ELF-1 (cell line): ENCODE measurements around the gene BCAN.

Experiments
- DNase-seq: peaks from one replicate; pipeline ENCODE4 v3.0.0-alpha.2; 2016; ENCODE audit warnings: low read depth, low spot score

Gene BCAN

DNA sequence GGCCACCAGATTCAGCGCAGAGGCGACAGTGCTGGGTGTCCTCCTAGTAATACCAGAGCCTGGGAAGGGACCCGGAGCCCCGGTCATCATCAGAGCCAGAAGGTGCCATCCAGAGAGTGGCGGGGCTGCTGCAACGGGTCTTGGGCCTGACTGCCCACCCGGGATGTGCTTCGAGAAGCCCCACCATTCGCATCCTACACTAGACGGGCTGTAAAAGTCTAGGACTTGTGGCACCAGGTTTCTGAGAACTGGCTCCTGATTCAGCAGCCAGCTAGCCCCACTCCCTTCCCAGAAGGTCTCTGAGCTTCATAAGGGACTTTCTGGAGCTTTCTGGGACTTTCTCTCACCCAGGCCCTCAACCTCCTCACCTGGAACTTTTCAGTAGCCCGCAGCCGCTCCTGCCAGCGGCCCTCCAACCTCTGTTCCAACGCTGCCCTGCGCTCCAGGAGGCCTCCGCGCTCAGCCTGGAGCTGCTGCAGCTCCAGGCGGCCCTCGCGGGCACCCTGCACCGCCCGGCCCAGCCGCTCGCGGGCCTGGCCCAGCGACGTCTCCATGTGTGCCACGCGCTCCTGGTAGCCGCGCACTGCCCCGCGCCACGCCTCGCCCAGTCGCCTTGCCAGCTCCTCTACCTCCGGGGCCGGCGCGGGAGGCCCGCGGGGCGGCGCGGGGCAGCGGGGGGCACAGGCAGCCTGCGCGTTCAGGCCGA is 34.4 kb downstream of the BCAN start:
- DNase-seq: no peak

DNA sequence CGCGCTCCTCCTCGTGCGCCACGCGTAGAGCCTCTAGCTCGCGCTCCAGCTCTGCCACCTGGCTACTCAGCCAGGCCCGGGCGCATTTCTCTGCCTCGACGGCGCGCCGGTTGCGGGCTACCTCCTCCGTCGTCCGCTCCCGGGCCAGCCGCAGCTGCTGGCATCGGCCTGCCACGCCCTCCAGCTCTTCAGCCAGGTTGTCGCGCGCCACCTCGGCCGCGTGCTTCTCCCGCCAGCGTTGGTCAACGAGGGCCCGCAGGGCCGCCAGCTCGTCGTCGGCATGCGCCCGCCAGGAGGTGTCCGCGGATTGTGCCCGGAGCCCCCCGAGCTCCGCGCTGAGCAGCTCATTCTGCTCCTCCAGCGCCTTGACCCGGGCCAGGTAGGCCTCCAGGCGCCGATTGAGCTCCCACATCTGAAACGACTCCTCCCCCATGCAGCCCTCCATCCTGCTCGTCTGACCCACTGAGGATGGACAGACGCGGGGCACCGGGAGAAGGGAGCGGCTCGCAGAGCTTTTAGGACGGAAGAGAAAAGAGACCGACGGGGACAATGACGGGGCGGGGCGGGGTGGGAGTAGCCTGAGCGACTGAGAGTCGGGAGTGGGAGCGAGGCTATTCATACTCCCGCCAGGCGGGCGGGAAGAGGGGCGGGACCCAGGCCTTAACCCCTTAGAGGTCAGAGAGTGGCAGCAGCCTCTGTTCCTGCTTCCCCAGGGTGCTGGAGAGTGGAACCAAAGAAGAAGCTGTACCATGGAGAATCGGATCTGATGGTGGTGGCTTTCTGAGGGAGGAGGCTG is 35.1 kb downstream of the BCAN start, which contains the start of gene NES:
Gene NES, minus strand, starts transcription at position 588 of the 796 bp plus-strand sequence. Its CDS starts 143 bp downstream, at position 445.
- DNase-seq: peak; percentile 94

DNA sequence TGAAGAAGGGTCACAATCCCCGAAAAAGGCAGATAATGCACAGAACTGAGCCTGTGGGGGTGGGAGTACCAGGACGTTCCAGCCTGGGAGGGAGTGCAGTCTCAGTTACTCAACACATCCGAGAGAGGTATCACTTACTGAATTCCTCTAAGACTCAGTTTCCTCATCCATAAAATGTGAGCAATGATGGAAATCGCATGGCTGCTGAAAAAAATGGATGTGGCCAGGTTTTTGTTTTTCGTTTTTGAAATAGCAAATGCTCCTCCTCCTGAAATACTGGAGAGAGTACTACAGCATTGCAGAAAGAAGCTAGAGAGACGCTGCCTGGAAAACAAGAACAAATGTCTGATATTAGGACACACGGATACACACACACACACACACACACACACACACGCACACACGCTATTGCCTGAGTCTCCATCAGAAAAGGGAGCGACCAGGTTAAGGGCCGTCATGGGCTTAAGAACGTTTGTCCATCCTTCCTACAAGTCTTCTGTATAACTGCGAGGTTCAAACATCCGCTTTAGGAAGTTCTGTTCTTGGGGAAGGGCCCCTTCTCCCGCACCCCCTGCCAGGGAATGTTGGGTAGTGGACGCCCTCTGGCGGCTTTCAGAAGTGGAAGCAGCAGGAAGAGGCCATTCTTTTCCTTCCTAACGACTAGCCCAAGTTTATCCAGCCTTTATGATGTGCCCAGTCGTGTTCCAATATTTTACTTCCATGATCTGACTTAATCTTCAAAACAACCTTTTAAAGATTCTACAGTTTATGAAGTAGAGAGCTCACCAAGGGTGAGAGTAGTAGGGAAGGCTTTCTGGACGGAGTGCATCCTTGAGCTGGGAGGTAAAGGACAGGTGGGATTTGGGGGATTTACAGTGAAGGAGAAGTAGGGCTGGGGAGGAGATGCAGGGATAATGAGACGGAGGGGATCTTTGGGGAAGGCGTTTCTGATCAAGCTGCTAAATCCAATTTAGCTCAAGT is 36.0 kb downstream of the BCAN start:
- peak; percentile 81 for DNase-seq

DNA sequence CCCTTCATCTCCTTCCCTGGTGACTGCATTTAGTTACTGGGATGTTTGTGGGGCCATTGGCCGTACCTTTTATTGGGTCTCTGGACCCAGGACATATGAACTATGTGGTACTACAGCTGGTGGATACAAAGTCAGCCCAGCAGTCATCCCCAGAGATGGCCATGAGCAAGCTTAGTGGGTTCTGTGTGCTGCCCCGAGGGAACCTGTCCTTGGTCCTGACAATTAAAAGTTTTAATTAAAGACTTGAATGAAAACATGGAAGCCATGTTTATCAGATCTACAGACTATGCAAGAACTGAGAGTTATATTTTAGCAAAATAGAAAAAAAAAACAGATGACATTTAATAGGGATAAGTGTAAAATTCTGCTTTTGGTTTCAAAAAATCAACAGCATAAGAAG is 38.1 kb downstream of the BCAN start:
- no peak for DNase-seq

GRCh38 chr1:156681196-156681960 is 39.5 kb downstream of the BCAN start:
- no peak for DNase-seq

DNA sequence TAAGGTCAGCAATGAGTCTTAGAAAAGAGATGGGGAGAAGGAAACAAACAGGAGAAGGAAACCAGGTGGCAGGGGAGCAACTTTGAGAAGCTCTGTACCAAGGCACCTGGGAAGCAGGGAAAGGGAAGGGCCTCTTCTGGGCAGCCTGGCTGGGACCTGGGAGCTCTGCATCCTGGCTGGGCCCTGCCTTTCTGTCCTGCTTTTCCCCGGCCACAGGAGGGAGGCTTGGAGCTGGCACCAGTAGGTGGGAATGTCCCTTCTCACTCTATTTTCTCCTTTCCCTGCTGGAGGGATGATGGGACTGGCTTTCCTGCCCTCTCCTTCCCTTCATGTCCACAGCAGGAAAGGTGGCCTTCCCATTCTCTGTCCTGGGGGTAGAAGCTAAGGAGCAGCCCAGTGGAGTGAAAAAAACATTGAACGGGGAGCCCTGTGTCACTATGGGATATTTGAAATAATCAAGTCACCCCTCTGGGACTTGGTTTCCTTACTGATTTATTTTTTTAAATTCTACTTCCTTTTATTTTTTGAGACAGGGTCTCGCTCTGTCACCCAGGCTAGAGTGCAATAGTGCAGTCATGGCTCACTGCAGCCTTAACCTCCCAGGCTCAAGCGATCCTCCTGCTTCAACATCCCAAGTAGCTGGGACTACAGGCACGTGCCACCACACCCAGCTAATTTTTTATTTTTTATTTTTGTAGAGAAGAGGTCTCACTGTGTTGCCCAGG is 40.4 kb downstream of the BCAN start:
- peak; percentile 69 for DNase-seq

DNA sequence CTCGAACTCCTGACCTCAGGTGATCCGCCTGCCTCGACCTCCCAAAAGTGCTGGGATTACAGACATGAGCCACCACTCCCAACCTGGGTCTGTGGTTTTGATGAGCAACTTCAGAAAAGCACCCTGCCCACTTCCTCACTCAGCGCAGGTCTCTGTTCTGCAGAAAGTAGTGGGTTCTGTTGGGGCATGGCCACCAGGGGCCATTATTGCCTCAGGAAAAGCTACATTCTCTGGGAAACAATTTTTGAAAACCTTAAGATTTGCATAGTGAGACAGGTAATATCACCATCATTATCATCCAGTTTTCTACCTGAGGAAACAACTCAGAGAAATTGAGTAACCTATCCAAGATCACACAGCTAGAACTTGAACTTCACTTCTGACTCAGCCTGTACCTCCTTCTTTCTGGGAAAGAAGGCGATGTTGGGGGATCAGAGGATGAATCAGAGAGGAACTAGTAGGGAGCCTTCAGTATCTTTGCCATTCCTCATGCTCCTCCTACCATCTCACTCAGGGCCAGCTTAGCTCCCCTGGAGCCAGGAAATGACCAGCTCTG is 42.4 kb downstream of the BCAN start:
- no peak for DNase-seq

- DNase-seq: peak; percentile 97
Measured at GRCh38 chr1:156689035-156689952, 47.4 kb downstream of the BCAN start.

DNA sequence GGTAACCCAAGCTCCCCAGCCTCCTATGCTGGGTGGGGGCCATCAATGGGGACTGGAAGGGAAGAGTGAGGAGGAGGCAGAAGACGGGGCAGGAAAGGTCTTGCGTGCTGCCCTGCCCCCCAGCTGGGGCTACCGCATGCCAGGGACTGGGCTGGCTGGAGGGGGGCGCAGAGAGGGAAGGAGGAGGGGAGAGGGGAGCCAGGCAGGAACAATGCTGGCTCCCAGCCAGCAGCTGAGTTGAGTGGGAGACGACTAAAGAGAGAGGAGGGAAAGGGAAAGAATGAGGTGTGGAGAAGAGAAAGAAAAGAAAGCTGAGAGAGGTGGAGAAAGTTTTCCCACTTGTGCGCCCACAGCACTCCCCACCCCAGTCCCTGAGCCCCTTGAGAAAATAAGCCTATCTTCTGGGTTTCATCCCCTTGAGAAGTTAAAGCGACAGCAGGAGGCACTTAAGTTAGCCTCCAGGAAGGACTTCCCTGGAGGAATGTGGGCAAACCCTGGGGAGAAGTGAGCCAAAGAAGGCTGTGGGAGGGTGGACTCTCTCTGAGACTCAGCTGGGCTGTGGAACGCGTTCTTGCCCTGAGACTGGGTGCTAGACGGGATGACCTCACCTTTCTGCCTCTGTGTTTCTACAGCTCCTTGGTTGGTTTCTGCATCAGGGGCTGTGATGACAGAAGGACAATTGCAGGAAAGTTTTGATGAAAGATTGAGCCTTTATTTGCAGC is 48.2 kb downstream of the BCAN start:
- peak; percentile 45 for DNase-seq

- DNase-seq: no peak
Measured at GRCh38 chr1:156690675-156691036, 48.7 kb downstream of the BCAN start.

DNA sequence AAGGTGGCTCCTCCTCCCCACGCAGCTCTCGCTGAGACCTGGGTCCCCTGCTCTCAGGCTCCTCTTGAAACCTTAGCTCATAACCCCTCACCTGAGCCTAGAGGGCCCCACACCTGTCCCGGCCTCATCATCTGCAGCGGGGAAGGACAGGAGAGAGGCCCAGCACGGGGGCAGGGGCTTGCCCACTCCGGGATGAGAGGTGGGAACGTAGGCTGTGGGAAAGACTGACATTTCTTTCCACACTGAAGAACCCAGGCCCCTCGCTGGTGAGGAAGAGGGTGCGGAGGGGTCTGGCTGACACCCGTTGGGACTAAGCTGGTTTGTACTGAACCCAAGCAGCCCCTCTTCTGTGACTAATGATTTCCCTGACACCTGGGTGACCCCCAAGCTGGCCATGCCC is 49.3 kb downstream of the BCAN start:
- DNase-seq: peak; percentile 12

DNA sequence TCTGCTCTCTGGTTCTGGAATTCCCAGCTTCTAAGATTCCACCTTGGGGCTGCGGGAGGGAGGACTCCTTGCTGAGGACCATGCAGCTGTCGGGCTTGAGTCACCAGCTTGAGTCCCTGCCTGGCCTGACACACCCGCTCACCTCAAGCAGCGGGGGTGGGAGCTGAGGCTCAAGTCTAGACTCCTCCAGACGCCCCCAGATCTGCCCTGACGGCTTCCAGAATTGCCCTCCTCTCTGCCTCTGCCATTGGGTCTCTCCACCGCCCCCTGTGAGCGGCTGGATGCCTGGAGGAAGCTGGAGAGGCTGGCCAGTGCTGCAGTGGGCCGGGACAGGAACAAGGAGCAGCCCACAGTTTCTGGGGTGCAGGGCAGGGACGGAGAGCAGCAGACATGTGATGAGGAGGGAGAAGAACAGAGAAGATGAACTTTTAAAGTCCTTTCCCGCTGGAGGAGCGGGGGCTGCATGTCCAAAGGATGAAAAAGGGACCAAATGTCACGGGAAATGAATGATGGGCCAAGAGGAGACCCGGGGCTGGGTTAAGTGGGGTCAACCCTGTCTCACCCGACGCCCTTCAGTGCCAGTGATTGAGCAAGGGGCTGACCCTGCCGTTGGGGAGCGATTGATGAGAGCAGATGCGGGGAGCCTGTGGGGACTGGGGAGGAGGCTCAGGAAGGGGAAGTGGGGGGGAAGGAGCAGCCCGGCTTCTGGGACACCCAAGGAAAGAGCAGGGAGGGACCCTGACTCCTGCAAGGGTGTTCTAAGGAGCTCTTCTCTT is 49.9 kb downstream of the BCAN start:
- DNase-seq: peak; percentile 67

- no peak for DNase-seq
Measured at GRCh38 chr1:156692441-156692924, 50.6 kb downstream of the BCAN start.

DNA sequence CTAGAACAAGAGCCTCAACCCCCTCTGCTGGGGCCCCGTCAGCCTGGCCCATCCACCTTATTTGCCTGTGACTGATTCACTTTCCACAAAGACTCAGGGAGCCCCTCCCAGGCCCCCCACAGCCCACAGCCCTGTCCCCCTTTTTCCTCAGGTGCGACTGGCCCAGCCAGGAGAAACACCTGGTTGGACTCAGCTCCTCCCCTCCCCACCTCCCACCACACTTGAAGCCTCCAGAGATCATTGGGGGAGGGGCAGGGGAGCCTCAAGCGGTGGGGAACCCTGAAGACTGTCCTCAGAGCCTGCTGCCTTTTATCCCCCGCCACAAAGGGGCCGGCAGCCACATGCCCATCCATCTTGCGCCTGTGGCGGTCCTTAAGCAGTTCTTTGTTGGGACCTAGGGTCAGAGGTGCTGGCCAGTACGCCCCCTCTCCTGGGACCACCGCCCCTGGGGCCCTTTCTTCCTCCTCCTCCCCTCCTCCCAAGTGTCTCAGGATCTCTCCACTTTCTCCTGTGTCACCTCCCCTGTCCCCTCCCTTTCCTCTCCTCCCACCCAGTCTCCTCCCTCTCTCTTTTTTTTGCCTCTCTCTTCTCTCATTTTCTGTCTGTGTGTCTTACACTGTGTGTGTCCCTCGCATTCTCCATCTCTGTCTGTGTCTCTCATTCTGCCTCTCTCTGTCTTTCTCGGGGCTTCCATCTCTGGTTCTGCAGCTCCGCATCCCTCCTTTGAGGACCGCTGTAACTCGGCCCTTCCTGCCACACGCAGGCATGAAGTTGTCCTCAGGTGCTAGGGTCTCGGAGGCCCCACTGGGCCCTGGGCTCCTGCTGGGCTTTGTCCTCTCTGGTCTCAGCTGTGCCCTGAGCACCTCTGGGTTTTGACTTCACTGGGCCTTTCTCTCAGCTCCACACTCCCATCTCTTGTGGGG is 51.3 kb downstream of the BCAN start:
- DNase-seq: peak; percentile 99

DNA sequence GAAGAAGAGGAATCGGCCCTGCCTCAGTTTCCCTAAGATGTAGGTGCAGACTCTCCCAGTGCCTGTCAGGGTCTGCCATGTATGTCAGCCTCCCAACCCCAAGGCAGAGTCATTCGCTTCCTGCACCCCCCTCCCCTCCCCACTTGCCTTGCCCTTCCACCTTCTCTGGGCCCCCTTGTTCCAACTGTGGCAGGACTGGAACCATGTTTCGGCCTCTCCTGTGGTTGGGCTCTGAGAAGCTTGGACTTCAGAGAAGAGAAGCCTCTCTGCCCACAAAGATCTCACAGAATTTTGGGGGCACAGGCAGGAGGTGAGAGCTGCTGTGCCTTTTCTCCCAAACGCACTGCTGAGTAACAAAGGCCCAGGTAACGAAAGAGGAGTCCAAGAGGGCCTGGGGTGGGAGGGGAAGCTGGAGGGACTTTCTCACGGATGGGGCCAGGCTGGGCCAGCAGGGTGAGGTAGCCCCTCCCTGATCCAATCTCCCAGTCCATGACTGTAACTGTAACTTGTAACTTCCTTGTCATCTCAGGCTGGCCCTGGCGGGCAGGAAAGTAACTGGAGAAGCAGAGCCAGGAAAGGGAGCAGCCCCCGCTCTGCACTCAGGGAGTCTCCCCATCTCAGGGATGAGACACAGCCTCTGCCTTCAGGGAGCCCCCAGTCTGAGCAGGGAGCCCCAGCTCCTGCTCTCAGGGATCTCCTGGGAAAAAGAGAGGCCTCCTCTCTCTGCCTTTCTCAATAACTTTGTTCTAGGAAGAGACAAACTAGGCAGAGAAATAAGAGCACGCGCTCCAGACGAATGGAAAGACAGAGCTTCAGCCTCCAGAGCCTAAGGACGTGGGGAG is 52.2 kb downstream of the BCAN start:
- DNase-seq: peak; percentile 87

- DNase-seq: peak; percentile 49
Measured at GRCh38 chr1:156694690-156694962, 52.7 kb downstream of the BCAN start.
